ENCODE measurements around the gene IPO8. TPM values are rescaled to one million over a fixed set of nuclear protein-coding genes. Genes with fewer than 3 reads are reported as not detected.

The IPO8 gene
- total and polyA plus RNA-seq, 2 of the 8 experiments (the other 6 are each of a cell fraction or from before 2014, with no cell fraction given) = 7.2 to 59.8 TPM

- ChIA-PET POLR2A (ENCODE audit: partially characterized antibody) (interaction anchor here (0.6 to 1.2 kb wide), 3 partner anchors 35 to 107 kb away, joined by 3 to 4 read pairs (median 3); no protein-coding TSS in a partner anchor), CTCF (ENCODE audit: partially characterized antibody) (interaction anchor here (1.0 to 2.2 kb wide), 3 partner anchors 17 to 81 kb away, joined by 3 to 7 read pairs (median 6); no protein-coding TSS in a partner anchor)
- H3K4ac ChIP-seq (replicated peaks; ENCODE audit: insufficient read length, low read depth, low read length) = no peak overlapping the region
- no peaks in the 10 kb centered on the region for H3K4me1 ChIP-seq (replicated peaks in 1 of 4; ENCODE audit: control insufficient read depth in 3 of 4, insufficient read depth in 4 of 4, low read length in 3 of 4)
- H3K9ac ChIP-seq (replicated peaks in 1 of 4; ENCODE audit: extremely low read depth in 1 of 4, low read depth in 3 of 4, low read length in 3 of 4) = no peak overlapping the region
- 82% methylated on average over 1 of the region's 1 CpG; no CpG with 5 or more reads in 1 of the 2 experiments for WGBS, 2 experiments (ENCODE audit: extremely low coverage in 1 of 2, insufficient coverage in 1 of 2, insufficient read length in 1 of 2, insufficient replicate concordance in 2 of 2, low coverage in 1 of 2, low lambda C conversion rate in 2 of 2, missing lambda C conversion rate in 1 of 2)
- peaks cover 0 to 11% of the 10 kb centered on the region in 2 experiments; a peak in 2 of 4 replicates for H3K79me2 ChIP-seq (ENCODE audit: control insufficient read depth in 1 of 2, insufficient read depth in 2 of 2, low read length in 2 of 2)
- no peak overlapping the region for H3K14ac ChIP-seq (ENCODE audit: insufficient read length)
- H2AK5ac ChIP-seq (ENCODE audit: low read depth, low read length) = no peak overlapping the region
- H3K27ac ChIP-seq (ENCODE audit: low read depth, low read length) = no peak overlapping the region
- H3K4me2 ChIP-seq (ENCODE audit: insufficient read depth in 1 of 2, low read depth in 2 of 2, low read length in 2 of 2) = no peak overlapping the region
- no peak overlapping the region for H4K91ac ChIP-seq (replicated peaks; ENCODE audit: insufficient read length, low read length)
- H3K36me3 ChIP-seq (ENCODE audit: control insufficient read depth in 2 of 4, insufficient read depth in 4 of 4, low read length in 3 of 4) = peaks cover 3 to 69% (median 14%) of the 10 kb centered on the region in 4 experiments; a peak in 5 of 8 replicates
- H2AFZ ChIP-seq (ENCODE audit: low read length) = no peak overlapping the region
- H3K4me3 ChIP-seq (ENCODE audit: extremely low read depth in 1 of 4, insufficient read depth in 2 of 4, low read depth in 3 of 4, low read length in 4 of 4) = no peak overlapping the region
- no peak for DNase-seq (ENCODE audit: low read depth in 1 of 2, low spot score in 2 of 2)
- no peak overlapping the region for H4K8ac ChIP-seq (ENCODE audit: extremely low read depth, insufficient read depth, low read length)
- H4K20me1 ChIP-seq (replicated peaks in 1 of 2; ENCODE audit: control insufficient read depth in 1 of 2, insufficient read depth in 2 of 2, low read length in 2 of 2) = no peaks in the 10 kb centered on the region
- H3K18ac ChIP-seq (ENCODE audit: extremely low read depth, low read length) = no peak overlapping the region
- H3K23ac ChIP-seq (ENCODE audit: insufficient read length) = no peak overlapping the region
- no peaks in the 10 kb centered on the region for H3K27me3 ChIP-seq (replicated peaks in 1 of 4; ENCODE audit: control insufficient read depth in 3 of 4, extremely low read depth in 1 of 4, insufficient read depth in 3 of 4, low read length in 3 of 4)
- no peak overlapping the region for H2BK120ac ChIP-seq (replicated peaks; ENCODE audit: low read depth, low read length)
- no peaks in the 10 kb centered on the region for H3K23me2 ChIP-seq (ENCODE audit: low read depth, low read length)
- H4K5ac ChIP-seq (ENCODE audit: insufficient read length, low read depth, low read length) = no peak overlapping the region
- FAIRE-seq = no peak
- H2BK20ac ChIP-seq (ENCODE audit: low read length) = no peak overlapping the region
- no peak overlapping the region for H2BK5ac ChIP-seq (ENCODE audit: low read depth, low read length)
- no peak overlapping the region for H2BK15ac ChIP-seq (ENCODE audit: low read length)
- no peaks in the 10 kb centered on the region for H3K79me1 ChIP-seq (ENCODE audit: low read depth, low read length)
- H3K56ac ChIP-seq (replicated peaks; ENCODE audit: insufficient read length, low read depth, low read length) = no peak overlapping the region
- no peak for TF ChIP-seq TBP (IDR thresholded peaks at IDR 0.05; ENCODE audit: low read depth, low read length)
- no peak overlapping the region for H2BK12ac ChIP-seq (ENCODE audit: low read depth, low read length)
- H3K9me3 ChIP-seq (ENCODE audit: insufficient read depth in 2 of 2, low read depth in 1 of 2, low read length in 1 of 2) = no peaks in the 10 kb centered on the region
Observed at GRCh38 chr12:30726647-30727046, 31.0 kb upstream of the IPO8 start.
